GM18502 (cell line): Measurements from ENCODE around the gene REM1.
"Not testable (repeated sequence)": the region's sequence is repeated elsewhere in the genome, so short reads cannot be mapped to it uniquely, and the experiment has no call there.

Source experiments
- ATAC-seq: cut with Tn5 transposase; IDR thresholded peaks from one replicate; pipeline ENCODE4 v1.9.1; 2021; ENCODE audit warnings: mild to moderate bottlenecking; ENCODE audit not compliant: unreplicated experiment, poor library complexity

Gene REM1

GRCh38 chr20:31474758-31475427, at the start of gene REM1, which contains the start of gene DEFB124:
REM1 (plus strand) TSS chr20:31475288; CDS start chr20:31476446, 1,158 bp downstream.
DEFB124 (minus strand) TSS chr20:31475127; CDS start chr20:31473013, 2,114 bp downstream.
- no peak for ATAC-seq

DNA sequence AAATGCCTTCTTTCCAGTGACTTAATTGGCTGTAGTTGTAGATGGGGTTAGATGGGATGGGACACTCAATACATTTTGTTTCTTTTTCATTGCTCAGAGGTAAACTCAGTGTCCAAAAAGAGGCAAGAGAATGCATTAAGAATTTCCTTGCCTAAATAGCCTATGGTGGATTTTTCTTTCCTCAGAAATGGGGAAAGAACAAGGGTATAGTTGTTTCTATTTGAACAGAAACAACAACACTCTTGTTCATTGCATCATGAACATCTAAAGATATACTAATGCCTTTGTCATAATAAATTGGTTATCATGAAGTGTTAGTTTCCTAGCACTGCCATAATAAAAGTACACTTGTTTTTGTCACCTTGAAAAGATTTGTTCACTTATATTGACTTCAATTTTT, 49.3 kb upstream of the REM1 start:
- ATAC-seq = no peak

GRCh38 chr20:31426891-31427551, 48.1 kb upstream of the REM1 start:
- ATAC-seq = not testable (repeated sequence)

DNA sequence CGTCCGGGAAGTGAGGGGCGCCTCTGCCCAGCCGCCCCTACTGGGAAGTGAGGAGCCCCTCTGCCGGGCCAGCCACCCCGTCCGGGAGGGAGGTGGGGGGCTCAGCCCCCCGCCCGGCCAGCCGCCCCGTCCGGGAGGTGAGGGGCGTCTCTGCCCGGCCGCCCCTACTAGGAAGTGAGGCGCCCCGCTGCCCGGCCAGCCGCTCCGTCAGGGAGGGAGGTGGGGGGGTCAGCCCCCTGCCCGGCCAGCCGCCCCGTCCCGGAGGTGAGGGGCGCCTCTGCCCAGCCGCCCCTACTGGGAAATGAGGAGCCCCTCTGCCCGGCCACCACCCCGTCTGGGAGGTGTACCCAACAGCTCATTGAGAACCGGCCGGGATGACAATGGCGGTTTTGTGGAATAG, 47.5 kb upstream of the REM1 start:
- ATAC-seq = not testable (repeated sequence)

- ATAC-seq = no peak
Measured at GRCh38 chr20:31430568-31431115, 44.4 kb upstream of the REM1 start.

- no peak for ATAC-seq
Measured at GRCh38 chr20:31440012-31440659, 35.0 kb upstream of the REM1 start, which contains the start of gene DEFB123. DEFB123 (plus strand) TSS chr20:31440632; CDS start chr20:31440699, 67 bp downstream.

DNA sequence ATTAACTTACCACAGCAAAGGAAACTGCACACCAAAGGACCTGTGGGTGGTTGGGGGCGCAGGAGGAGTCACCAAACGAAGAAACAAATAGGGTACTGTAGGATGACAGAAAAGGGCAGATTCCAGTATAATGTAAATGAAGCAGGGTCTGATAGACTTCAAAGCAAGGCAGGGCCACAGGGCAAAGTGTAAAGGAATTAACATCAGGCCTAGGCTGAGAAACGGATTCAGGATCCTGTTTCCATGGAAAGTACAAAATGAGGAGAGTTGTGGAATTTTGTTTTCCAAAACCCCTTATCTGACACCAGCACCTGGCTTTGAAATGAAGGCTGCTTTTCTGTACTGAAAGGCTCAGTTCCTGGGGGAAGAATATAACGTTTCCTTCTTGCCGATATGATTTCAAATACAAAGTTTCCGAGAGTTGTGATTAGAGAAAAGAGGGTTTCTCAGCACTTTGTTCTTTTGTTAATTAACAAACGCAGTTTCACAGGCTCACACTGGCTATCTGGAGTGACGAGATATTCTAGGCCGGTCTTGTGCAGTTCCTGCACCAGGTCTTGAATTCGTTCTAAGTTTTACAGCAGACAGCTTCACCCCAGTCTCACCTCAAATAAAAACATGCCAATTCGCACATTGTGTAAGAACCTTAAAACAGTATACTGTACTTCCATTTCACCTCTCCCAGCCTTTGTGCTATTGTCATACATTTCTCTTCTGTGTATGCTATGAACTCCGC, 28.8 kb upstream of the REM1 start:
- ATAC-seq = no peak

- no peak for ATAC-seq
Measured at GRCh38 chr20:31449511-31450414, 25.3 kb upstream of the REM1 start.

DNA sequence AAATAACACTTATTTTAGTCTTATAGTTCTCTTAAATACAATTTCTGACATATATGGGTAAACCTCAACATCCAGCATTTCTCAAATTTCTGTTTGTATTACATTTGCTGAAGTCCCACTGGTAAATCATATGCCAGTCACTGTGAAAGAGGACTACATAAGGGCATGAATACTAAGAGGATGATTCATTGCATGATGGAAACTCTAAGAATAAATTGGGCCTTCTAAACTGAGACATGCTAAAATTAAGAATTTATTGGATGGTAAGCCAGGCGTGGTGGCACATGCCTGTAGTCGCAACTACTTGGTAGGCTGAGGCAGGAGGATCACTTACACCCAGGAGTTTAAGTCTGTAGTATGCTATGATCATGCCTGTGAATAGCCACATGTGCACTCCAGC, 22.5 kb upstream of the REM1 start:
- no peak for ATAC-seq

DNA sequence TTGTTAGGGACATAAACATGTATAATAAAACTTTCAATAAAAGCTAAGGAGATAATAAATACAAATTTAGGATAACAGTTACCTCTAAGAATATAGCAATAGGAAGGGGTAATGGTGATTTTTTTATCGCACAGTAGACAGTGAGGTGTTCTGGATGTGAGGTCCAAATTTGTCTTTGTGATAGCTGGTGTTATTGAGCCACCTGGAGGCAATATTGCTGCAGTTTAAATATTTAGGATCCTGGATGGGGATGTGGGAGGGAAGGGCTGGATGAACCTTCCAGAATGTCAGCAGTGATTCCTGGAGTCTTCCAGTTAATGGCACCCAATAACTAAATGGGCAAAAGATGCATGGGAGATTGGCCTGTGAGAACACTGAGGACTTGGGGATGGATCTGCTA, 20.7 kb upstream of the REM1 start:
- ATAC-seq = no peak

GRCh38 chr20:31470946-31471345, 4.1 kb upstream of the REM1 start:
- not testable (repeated sequence) for ATAC-seq

GRCh38 chr20:31472395-31473330, 2.4 kb upstream of the REM1 start:
- ATAC-seq = no peak

DNA sequence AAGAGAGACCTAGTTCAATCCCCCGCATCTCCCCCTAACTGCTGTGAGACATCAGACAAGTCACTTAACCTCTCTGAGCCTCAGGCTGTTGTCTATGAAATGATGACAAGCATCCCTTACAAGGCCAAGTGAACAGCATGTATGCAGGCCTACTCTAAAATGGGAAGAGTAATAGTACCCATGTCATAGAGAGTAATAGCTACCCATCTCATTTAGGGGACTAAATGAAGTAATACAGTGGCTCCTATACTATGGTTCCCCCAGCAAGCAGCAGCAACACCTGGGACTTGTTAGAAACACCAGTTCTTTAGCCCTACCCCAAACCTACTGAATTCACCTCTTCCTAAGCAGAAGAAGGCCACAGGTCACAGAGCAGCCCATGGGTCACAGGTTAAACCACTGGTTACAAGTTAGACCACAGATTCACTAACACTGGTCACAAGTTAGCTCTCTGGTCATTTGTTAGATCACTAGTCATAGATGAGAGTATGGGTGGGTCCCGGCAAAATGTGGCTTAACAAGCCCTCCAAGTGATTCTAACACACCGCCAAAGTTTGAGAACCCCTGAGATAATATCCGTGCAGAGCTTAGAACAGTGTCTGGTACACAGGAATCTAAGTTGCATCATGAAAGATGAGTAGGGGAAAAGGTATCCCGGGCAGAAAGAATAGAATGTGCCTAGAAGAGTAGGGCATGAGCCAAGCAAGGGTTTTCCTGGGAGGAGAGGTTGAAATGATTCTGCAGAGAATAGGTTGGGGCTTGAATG, 1.6 kb upstream of the REM1 start:
- ATAC-seq = no peak

GRCh38 chr20:31474097-31474436, 1.0 kb upstream of the REM1 start:
- ATAC-seq = no peak

DNA sequence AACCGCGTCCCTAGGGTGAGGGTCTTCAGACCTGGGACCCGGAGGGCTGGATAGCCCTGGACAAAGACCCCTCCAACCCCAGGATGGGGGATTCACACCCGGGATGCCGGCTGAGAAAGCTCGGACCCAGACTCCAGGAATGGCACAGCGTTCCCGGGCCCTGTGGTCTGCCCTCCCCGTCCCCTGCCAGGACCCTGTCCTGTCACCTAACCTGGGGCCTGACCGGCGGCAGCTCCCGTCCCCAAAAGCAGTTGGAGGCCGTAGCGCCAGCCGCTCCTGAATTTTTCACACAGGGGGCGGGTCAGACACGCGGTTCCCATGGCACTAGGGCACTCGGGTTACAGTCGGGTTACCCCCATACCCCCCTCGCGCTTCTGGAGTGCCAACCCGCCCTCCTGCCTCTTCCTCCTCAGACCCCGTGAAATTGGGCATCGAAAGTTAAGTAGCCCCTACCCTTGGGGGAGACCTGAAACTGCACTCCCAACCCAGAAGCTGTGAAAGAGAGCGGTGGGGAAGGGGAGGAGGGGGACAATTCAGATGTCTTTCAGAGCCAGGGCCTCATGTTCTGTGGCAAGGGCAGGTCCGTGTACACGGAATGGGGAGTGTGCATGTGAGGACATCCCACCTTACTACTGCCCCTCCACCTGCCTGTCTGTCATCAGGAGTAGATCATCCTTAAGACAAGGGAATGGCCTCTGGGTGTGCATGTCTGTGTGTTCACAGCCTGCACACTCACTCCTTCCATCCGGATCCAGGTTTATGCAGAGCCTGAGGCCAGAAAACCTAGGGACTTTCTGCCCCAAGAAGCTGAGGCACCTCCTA, 595 bp downstream of the REM1 start:
- no peak for ATAC-seq

- no peak for ATAC-seq
Measured at GRCh38 chr20:31476294-31476585, 1.2 kb downstream of the REM1 start.

- no peak for ATAC-seq
Measured at GRCh38 chr20:31476643-31477215, 1.6 kb downstream of the REM1 start.
